HepG2 (cell line): ENCODE measurements around the gene FNDC3B. TPM values are rescaled to one million over a fixed set of nuclear protein-coding genes. Genes with fewer than 3 reads are reported as not detected.

ENCODE experiments used
- DNMT3B ChIP-seq: conservative IDR thresholded peaks from 2 replicates; pipeline ENCODE4 v1.6.1; 2016; ENCODE audit warnings: missing biosample characterization, control low read depth
- FOSL2 ChIP-seq: sonication (generic); formaldehyde crosslinking; IDR thresholded peaks from 2 replicates; pipeline ENCODE4 v1.4.0; 2020; ENCODE audit warnings: missing genetic modification reagents
- HNRNPK ChIP-seq: fragments of 200-400 bp; formaldehyde crosslinking; IDR thresholded peaks from 2 replicates; pipeline ENCODE4 v1.6.1; 2018; ENCODE audit warnings: low read length, low read depth, moderate library complexity, mild to moderate bottlenecking; ENCODE audit not compliant: poor library complexity, severe bottlenecking
- MIXL1 ChIP-seq: IDR thresholded peaks from 2 replicates; pipeline ENCODE4 v1.6.1; 2016
- MTA3 ChIP-seq: sonication (generic); formaldehyde crosslinking; IDR thresholded peaks from 2 replicates; pipeline ENCODE4 v1.4.0; 2020; ENCODE audit warnings: missing genetic modification reagents
- PPARG ChIP-seq: conservative IDR thresholded peaks from 2 replicates; pipeline ENCODE4 v1.6.1; 2016; ENCODE audit warnings: missing biosample characterization, missing genetic modification reagents
- RBM22 ChIP-seq: fragments of 200-400 bp; formaldehyde crosslinking; optimal IDR thresholded peaks from 2 replicates; pipeline ENCODE3; 2017; ENCODE audit warnings: mild to moderate bottlenecking, low read length, moderate library complexity
- RXRB ChIP-seq: IDR thresholded peaks from 2 replicates; pipeline ENCODE4 v1.6.1; 2016; ENCODE audit warnings: borderline replicate concordance, missing genetic modification reagents, missing compliant biosample characterization
- SMYD3 ChIP-seq: sonication (generic); formaldehyde crosslinking; IDR thresholded peaks from 2 replicates; pipeline ENCODE4 v1.8.1; 2023; ENCODE audit warnings: mild to moderate bottlenecking, missing genetic modification reagents
- ZNF18 ChIP-seq: sonication (generic); formaldehyde crosslinking; IDR thresholded peaks from 2 replicates; pipeline ENCODE4 v1.8.0; 2022; ENCODE audit warnings: mild to moderate bottlenecking, missing genetic modification reagents; ENCODE audit not compliant: insufficient replicate concordance
- ZNF260 ChIP-seq: sonication (generic); formaldehyde crosslinking; IDR thresholded peaks from 2 replicates; pipeline ENCODE4 v1.4.0; 2020; ENCODE audit warnings: missing genetic modification reagents, low read depth, mild to moderate bottlenecking, borderline replicate concordance
- ZNF543 ChIP-seq: sonication (generic); formaldehyde crosslinking; IDR thresholded peaks from 2 replicates; pipeline ENCODE4 v1.4.0; 2020; ENCODE audit warnings: mild to moderate bottlenecking, missing genetic modification reagents
- polyA plus RNA-seq, 8 experiments: library from polyadenylated mRNA; depleted of rRNA in 3 of 8; stranded (reverse) in 7 of 8; unstranded in 1 of 8; fragments of >200 nt; fragmentation: Illumina TruSeq in 4 of 8; extraction: Trizol in 4 of 8; gene quantifications; 2 replicates each; pipeline versions ENCODE4 v1.2.1 to v1.2.3, GENCODE V29; 2011 to 2016; ENCODE audit warnings: low read depth in 4 of 8, missing spikeins in 1 of 8, mixed read lengths in 1 of 8; ENCODE audit not compliant: insufficient read depth in 1 of 8
- total RNA-seq, 5 experiments: library from RNA; depleted of rRNA; stranded (reverse); fragments of >200 nt; fragmentation: Illumina TruSeq; extraction: Trizol; gene quantifications; 2 replicates each; pipeline ENCODE4 v1.2.3, GENCODE V29; 2016; ENCODE audit warnings: low read depth in 1 of 5
- TF ChIP-seq, protein P1 (sequence below), 2 experiments: fragments of 450-650 bp in 1 of 2; sonication (generic) in 1 of 2; formaldehyde crosslinking; IDR thresholded peaks; 2 replicates each; pipeline versions ENCODE4 v1.5.0 to v1.8.0; 2020 to 2022; ENCODE audit warnings: mild to moderate bottlenecking in 1 of 2, missing genetic modification reagents in 1 of 2

The FNDC3B gene
- total and polyA plus RNA-seq, 2 of the 13 experiments (the other 11 are each of a cell fraction or from before 2014, with no cell fraction given): 74.8 to 103 TPM

DNA sequence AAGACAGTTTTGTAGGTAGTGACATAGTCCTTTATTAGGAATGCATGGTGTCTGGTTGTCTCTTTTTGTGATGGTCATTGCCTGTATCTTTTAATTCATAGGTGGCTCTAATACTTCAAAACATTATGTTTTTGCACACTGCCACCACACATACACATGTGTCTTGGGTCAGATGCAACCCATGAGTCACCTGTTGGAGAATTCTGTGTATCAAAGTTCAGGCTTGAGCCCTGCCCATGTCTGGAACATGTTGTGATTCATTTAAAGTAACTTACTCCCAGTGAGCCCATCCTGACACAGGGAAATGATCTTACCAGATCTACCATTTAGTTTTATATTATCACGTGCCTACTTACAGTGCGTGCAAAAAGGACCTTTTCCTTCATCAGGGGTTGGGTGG, 266.2 kb downstream of the FNDC3B start (continued):
- TF ChIP-seq RXRB (CRISPR knock-in tag) (peak; percentile 26; the same call in 1 of the 2 replicates), ZNF260 (CRISPR knock-in tag) (no peak), HNRNPK (no peak), ZNF543 (no peak), PPARG (CRISPR knock-in tag) (0 out of 2 replicates have a peak, but pooled peaks have one; percentile 22), SMYD3 (no peak), FOSL2 (CRISPR knock-in tag) (peak; percentile 86), MTA3 (CRISPR knock-in tag) (no peak), MIXL1 (no peak), ZNF18 (CRISPR knock-in tag) (no peak), RBM22 (peak; percentile 85), DNMT3B (CRISPR knock-in tag) (no peak)
- TF ChIP-seq, protein P1, sequence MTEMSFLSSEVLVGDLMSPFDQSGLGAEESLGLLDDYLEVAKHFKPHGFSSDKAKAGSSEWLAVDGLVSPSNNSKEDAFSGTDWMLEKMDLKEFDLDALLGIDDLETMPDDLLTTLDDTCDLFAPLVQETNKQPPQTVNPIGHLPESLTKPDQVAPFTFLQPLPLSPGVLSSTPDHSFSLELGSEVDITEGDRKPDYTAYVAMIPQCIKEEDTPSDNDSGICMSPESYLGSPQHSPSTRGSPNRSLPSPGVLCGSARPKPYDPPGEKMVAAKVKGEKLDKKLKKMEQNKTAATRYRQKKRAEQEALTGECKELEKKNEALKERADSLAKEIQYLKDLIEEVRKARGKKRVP (CRISPR knock-in tag; IDR thresholded peaks at IDR 0.05): no peak
